ENCODE results near the gene FKBP4.

GRCh38 chr12:2749580-2749979 lies 45.2 kb upstream of the FKBP4 start:
- no peak for TF ChIP-seq POLR2A (IDR thresholded peaks at IDR 0.05)
- TF ChIP-seq CTCF (IDR thresholded peaks at IDR 0.05), result no peak
